K562 (cell line): ENCODE measurements around the gene ZC3H18. TPM values are rescaled to one million over a fixed set of nuclear protein-coding genes. Genes with fewer than 3 reads are reported as not detected.

Experiments
- BRD4 ChIP-seq: fragments of 200-600 bp; sonication (generic); IDR thresholded peaks from 2 replicates; pipeline ENCODE4 v1.6.1; 2017; ENCODE audit warnings: inconsistent platforms
- EP300 ChIP-seq: IDR thresholded peaks from 2 replicates; pipeline ENCODE4 v1.6.1; 2012; ENCODE audit warnings: low read length, improper control_type of control experiment
- HDAC1 ChIP-seq, 2 experiments: fragments of 450-650 bp; IDR thresholded peaks; 2 replicates each; pipeline ENCODE4 v1.6.1; 2016 to 2017; ENCODE audit warnings: inconsistent platforms in 1 of 2, mild to moderate bottlenecking in 1 of 2, moderate library complexity in 1 of 2
- HDAC8 ChIP-seq: fragments of 450-650 bp; IDR thresholded peaks from 2 replicates; pipeline ENCODE4 v1.6.1; 2016; ENCODE audit warnings: mild to moderate bottlenecking, missing genetic modification characterization, moderate library complexity, missing compliant biosample characterization
- KAT8 ChIP-seq: fragments of 450-650 bp; IDR thresholded peaks from 2 replicates; pipeline ENCODE4 v1.6.1; 2016; ENCODE audit warnings: low read depth, mild to moderate bottlenecking
- MEF2D ChIP-seq: conservative IDR thresholded peaks from 2 replicates; pipeline ENCODE4 v1.6.1; 2016; ENCODE audit warnings: low read depth, missing genetic modification characterization, missing compliant biosample characterization
- NFIC ChIP-seq: fragments of 450-650 bp; IDR thresholded peaks from 2 replicates; pipeline ENCODE4 v1.6.1; 2017; ENCODE audit warnings: mild to moderate bottlenecking, inconsistent platforms
- NR4A1 ChIP-seq, 2 experiments: fragments of 250-450 bp in 1 of 2; fragments of 450-650 bp in 1 of 2; sonication (Bioruptor Pico) in 1 of 2; IDR thresholded peaks; 2 replicates each; pipeline versions ENCODE4 v1.4.0 to v1.6.1; 2016 to 2020; ENCODE audit warnings: mild to moderate bottlenecking in 2 of 2, missing compliant biosample characterization in 1 of 2, missing genetic modification characterization in 1 of 2, moderate library complexity in 1 of 2
- PRMT5 ChIP-seq: sonication (generic); formaldehyde crosslinking; IDR thresholded peaks from 2 replicates; pipeline ENCODE4 v1.5.0; 2020; ENCODE audit warnings: missing genetic modification reagents
- PYGO2 ChIP-seq: fragments of 450-650 bp; IDR thresholded peaks from 2 replicates; pipeline ENCODE4 v1.6.1; 2016; ENCODE audit warnings: mild to moderate bottlenecking, missing genetic modification characterization, moderate library complexity, missing compliant biosample characterization
- RFX1 ChIP-seq: fragments of 450-650 bp; IDR thresholded peaks from 2 replicates; pipeline ENCODE4 v1.6.1; 2016; ENCODE audit warnings: mild to moderate bottlenecking, moderate library complexity
- RUNX1 ChIP-seq: sonication (generic); IDR thresholded peaks from 2 replicates; pipeline ENCODE4 v1.6.1; 2016; ENCODE audit warnings: antibody characterized with exemption, low read depth
- SAFB ChIP-seq: fragments of 200-400 bp; formaldehyde crosslinking; IDR thresholded peaks from 2 replicates; pipeline ENCODE4 v1.6.1; 2017; ENCODE audit warnings: low read depth, low read length, borderline replicate concordance
- SMARCE1 ChIP-seq: fragments of 450-650 bp; IDR thresholded peaks from 2 replicates; pipeline ENCODE4 v1.7.1; 2016; ENCODE audit warnings: mild to moderate bottlenecking
- STAT5B ChIP-seq: fragments of 250-450 bp; sonication (Bioruptor Pico); IDR thresholded peaks from 2 replicates; pipeline ENCODE4 v1.8.0; 2021; ENCODE audit warnings: mild to moderate bottlenecking, inconsistent platforms
- TAF15 ChIP-seq: fragments of 200-400 bp; formaldehyde crosslinking; IDR thresholded peaks from 2 replicates; pipeline ENCODE4 v1.6.1; 2017; ENCODE audit warnings: mild to moderate bottlenecking, low read depth, low read length, moderate library complexity
- TCF7 ChIP-seq: sonication (generic); IDR thresholded peaks from 2 replicates; pipeline ENCODE4 v1.6.1; 2016; ENCODE audit warnings: antibody characterized with exemption, borderline replicate concordance
- ZNF224 ChIP-seq: sonication (generic); formaldehyde crosslinking; IDR thresholded peaks from 2 replicates; pipeline ENCODE4 v1.8.0; 2022; ENCODE audit warnings: mild to moderate bottlenecking, missing genetic modification reagents
- ZNF23 ChIP-seq: fragments of 250-450 bp; sonication (Bioruptor Pico); IDR thresholded peaks from 2 replicates; pipeline ENCODE4 v1.4.0; 2020; ENCODE audit warnings: mild to moderate bottlenecking
- ZNF696 ChIP-seq: fragments of 250-450 bp; sonication (Bioruptor Pico); conservative IDR thresholded peaks from 2 replicates; pipeline ENCODE4 v1.4.0; 2020; ENCODE audit warnings: mild to moderate bottlenecking, moderate library complexity
- polyA plus RNA-seq, 8 experiments: library from polyadenylated mRNA; depleted of rRNA in 4 of 8; stranded (reverse) in 5 of 8; unstranded in 3 of 8; fragments of >200 nt; fragmentation: Nextera tagmentation in 2 of 8; fragmentation: Illumina TruSeq in 1 of 8; extraction: Ambion mirVana in 2 of 8; extraction: Trizol in 1 of 8; gene quantifications; 2 replicates each; pipeline versions ENCODE4 v1.2.1 to v1.2.3, GENCODE V29; 2011 to 2014; ENCODE audit warnings: inconsistent platforms in 1 of 8, missing spikeins in 1 of 8
- total RNA-seq, 7 experiments: library from RNA; depleted of rRNA in 6 of 7; stranded (reverse); fragments of >200 nt in 6 of 7; fragmentation: Illumina TruSeq in 2 of 7; extraction: Trizol in 2 of 7; gene quantifications; 2 replicates each; pipeline versions ENCODE4 v1.2.1 to v1.2.3, GENCODE V29; 2011 to 2021; ENCODE audit warnings: low replicate concordance in 1 of 7
- TF ChIP-seq, protein P1 (sequence below), 3 experiments: fragments of 200-800 bp in 1 of 3; sonication (Bioruptor generic) in 1 of 3; sonication (generic) in 1 of 3; formaldehyde crosslinking in 1 of 3; IDR thresholded peaks; 2 replicates each; pipeline versions ENCODE4 v1.6.1 to v1.8.0; 2016 to 2022; ENCODE audit warnings: mild to moderate bottlenecking in 2 of 3, missing compliant biosample characterization in 2 of 3, missing genetic modification characterization in 2 of 3, missing genetic modification reagents in 1 of 3
- TF ChIP-seq, protein P2 (sequence below): fragments of 450-650 bp; formaldehyde crosslinking; IDR thresholded peaks from 2 replicates; pipeline ENCODE4 v1.4.0; 2020; ENCODE audit warnings: mild to moderate bottlenecking, moderate library complexity
- TF ChIP-seq, protein P3 (sequence below): sonication (generic); formaldehyde crosslinking; IDR thresholded peaks from 2 replicates; pipeline ENCODE4 v1.8.0; 2022; ENCODE audit warnings: mild to moderate bottlenecking, missing genetic modification reagents
- TF ChIP-seq, protein P4 (sequence below): sonication (generic); formaldehyde crosslinking; IDR thresholded peaks from 2 replicates; pipeline ENCODE4 v1.8.0; 2022; ENCODE audit warnings: mild to moderate bottlenecking, missing genetic modification reagents, borderline replicate concordance

Gene ZC3H18
- total and polyA plus RNA-seq, 9 of the 15 experiments (the other 6 are each of a cell fraction or from before 2014, with no cell fraction given) = 1.7 to 88.7 (median 26.9) TPM

DNA sequence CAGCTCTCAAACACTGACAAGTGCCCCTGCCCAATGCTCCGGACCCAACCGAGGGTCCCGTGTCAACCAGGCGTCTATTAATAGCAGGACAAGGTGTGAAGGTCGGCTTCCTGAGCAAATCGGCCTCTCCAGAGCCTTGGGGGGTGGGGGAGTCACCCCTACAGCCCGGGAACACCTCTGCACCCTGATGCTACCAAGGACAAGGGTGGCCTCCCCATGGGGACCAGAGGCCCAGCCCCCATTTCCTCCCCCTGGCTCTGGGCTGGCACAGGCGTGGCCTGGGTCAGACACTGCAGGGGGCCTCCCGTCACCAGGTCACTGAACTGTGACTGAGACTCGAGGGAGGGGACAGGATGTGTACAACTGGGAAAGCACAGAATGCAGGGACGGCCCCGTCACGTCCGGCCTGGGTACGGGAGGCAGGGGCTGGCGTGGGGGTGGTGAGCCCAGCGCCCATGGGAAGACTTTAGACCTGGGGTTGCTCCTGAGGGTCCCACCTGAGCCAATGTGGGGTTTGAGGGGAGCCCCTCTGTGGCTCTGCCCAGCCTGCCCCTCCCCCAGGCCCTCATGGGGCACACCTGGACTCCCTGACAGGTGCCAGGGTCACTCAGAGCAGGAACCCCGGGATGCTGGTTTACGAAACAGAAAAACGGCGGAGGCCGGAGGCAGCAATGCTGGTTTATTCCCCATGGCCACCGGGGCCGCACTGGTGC, 81.2 kb downstream of the ZC3H18 start (continued):
- no peak for TF ChIP-seq TAF15
- TF ChIP-seq SMARCE1 = peak; percentile 65; the same call in 1 of the 2 replicates
- TF ChIP-seq, protein P1, sequence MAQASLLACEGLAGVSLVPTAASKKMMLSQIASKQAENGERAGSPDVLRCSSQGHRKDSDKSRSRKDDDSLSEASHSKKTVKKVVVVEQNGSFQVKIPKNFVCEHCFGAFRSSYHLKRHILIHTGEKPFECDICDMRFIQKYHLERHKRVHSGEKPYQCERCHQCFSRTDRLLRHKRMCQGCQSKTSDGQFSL (CRISPR knock-in tag; IDR thresholded peaks at IDR 0.05) = no peak
- TF ChIP-seq, protein P1 (tag; IDR thresholded peaks at IDR 0.05) = no peak
- TF ChIP-seq EP300 = no peak; the same call in 1 of the 2 replicates
- no peak for TF ChIP-seq ZNF696 (CRISPR knock-in tag)
- no peak for TF ChIP-seq TCF7
- TF ChIP-seq MEF2D (tag) = no peak
- no peak for TF ChIP-seq HDAC8 (tag)
- TF ChIP-seq KAT8 = no peak
- no peak for TF ChIP-seq PRMT5 (CRISPR knock-in tag)
- TF ChIP-seq BRD4 = peak; percentile 87; the same call in 1 of the 2 replicates
- TF ChIP-seq NR4A1 (CRISPR knock-in tag; IDR thresholded peaks at IDR 0.05) = no peak
- TF ChIP-seq NR4A1 (tag; IDR thresholded peaks at IDR 0.05) = no peak
- no peak for TF ChIP-seq RUNX1
- no peak for TF ChIP-seq SAFB
- TF ChIP-seq RFX1 = no peak
- TF ChIP-seq ZNF224 = no peak
- no peak for TF ChIP-seq STAT5B (CRISPR knock-in tag)
- TF ChIP-seq, protein P2, sequence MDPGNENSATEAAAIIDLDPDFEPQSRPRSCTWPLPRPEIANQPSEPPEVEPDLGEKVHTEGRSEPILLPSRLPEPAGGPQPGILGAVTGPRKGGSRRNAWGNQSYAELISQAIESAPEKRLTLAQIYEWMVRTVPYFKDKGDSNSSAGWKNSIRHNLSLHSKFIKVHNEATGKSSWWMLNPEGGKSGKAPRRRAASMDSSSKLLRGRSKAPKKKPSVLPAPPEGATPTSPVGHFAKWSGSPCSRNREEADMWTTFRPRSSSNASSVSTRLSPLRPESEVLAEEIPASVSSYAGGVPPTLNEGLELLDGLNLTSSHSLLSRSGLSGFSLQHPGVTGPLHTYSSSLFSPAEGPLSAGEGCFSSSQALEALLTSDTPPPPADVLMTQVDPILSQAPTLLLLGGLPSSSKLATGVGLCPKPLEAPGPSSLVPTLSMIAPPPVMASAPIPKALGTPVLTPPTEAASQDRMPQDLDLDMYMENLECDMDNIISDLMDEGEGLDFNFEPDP (CRISPR knock-in tag) = no peak
- TF ChIP-seq, protein P3, sequence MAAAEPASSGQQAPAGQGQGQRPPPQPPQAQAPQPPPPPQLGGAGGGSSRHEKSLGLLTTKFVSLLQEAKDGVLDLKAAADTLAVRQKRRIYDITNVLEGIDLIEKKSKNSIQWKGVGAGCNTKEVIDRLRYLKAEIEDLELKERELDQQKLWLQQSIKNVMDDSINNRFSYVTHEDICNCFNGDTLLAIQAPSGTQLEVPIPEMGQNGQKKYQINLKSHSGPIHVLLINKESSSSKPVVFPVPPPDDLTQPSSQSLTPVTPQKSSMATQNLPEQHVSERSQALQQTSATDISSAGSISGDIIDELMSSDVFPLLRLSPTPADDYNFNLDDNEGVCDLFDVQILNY (CRISPR knock-in tag) = no peak
- TF ChIP-seq ZNF23 (CRISPR knock-in tag) = no peak
- peak in 1 of 2 experiments; percentile 16; a peak in 2 of 4 replicates for TF ChIP-seq HDAC1 (IDR thresholded peaks at IDR 0.05)
- TF ChIP-seq PYGO2 (tag) = no peak
- peak; percentile 54 for TF ChIP-seq NFIC
- TF ChIP-seq, protein P4, sequence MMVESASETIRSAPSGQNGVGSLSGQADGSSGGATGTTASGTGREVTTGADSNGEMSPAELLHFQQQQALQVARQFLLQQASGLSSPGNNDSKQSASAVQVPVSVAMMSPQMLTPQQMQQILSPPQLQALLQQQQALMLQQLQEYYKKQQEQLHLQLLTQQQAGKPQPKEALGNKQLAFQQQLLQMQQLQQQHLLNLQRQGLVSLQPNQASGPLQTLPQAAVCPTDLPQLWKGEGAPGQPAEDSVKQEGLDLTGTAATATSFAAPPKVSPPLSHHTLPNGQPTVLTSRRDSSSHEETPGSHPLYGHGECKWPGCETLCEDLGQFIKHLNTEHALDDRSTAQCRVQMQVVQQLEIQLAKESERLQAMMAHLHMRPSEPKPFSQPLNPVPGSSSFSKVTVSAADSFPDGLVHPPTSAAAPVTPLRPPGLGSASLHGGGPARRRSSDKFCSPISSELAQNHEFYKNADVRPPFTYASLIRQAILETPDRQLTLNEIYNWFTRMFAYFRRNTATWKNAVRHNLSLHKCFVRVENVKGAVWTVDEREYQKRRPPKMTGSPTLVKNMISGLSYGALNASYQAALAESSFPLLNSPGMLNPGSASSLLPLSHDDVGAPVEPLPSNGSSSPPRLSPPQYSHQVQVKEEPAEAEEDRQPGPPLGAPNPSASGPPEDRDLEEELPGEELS (CRISPR knock-in tag) = peak; percentile 60; the same call in 1 of the 2 replicates
